Heart right ventricle (tissue), 16 donors: ENCODE measurements around the gene SLC41A3. TPM values are rescaled to one million over a fixed set of nuclear protein-coding genes. Genes with fewer than 3 reads are reported as not detected.
"Not testable (repeated sequence)": the region's sequence is repeated elsewhere in the genome, so short reads cannot be mapped to it uniquely, and the experiment has no call there.

ENCODE experiments used
- ATAC-seq, 8 donors: fragments of 200-7000 bp; cut with Tn5 transposase; one replicate each; pipeline ENCODE4 v1.9.1; 2020; ENCODE audit warnings: mild to moderate bottlenecking in 8 of 8, moderate library complexity in 8 of 8, moderate number of reproducible peaks in 1 of 8
- DNase-seq, 2 donors: peaks; one replicate each; pipeline ENCODE4 v3.0.0-alpha.2; 2020
- H3K27ac ChIP-seq, 10 donors: fragments of 200-600 bp; sonication (generic) in 2 of 10; one replicate each; pipeline versions ENCODE4 v1.5.0 to v1.8.0; 2020 to 2022; ENCODE audit warnings: mild to moderate bottlenecking in 3 of 10
- H3K27me3 ChIP-seq, 7 donors: fragments of 200-600 bp; one replicate each; pipeline ENCODE4 v1.8.0; 2021 to 2022; ENCODE audit warnings: mild to moderate bottlenecking in 2 of 7
- H3K36me3 ChIP-seq, 9 donors: fragments of 200-600 bp; sonication (generic) in 1 of 9; one replicate each; pipeline versions ENCODE4 v1.5.0 to v1.8.0; 2020 to 2022; ENCODE audit warnings: mild to moderate bottlenecking in 2 of 9
- H3K4me1 ChIP-seq, 9 donors: fragments of 200-600 bp; sonication (generic) in 1 of 9; one replicate each; pipeline versions ENCODE4 v1.5.0 to v1.8.0; 2020 to 2022; ENCODE audit warnings: mild to moderate bottlenecking in 4 of 9
- H3K4me3 ChIP-seq, 10 donors: fragments of 200-600 bp; sonication (generic) in 2 of 10; one replicate each; pipeline versions ENCODE4 v1.5.0 to v1.8.0; 2020 to 2022; ENCODE audit warnings: mild to moderate bottlenecking in 7 of 10, moderate library complexity in 2 of 10
- H3K9me3 ChIP-seq, 11 donors: fragments of 200-600 bp in 10 of 11; sonication (generic) in 2 of 11; one replicate each; pipeline versions ENCODE4 v1.5.0 to v1.8.0; 2013 to 2022; ENCODE audit warnings: mild to moderate bottlenecking in 2 of 11, control low read depth in 1 of 11, moderate library complexity in 1 of 11
- WGBS, 2 donors: extraction: QIAGEN DNeasy Blood & Tissue Kit; methylation state at CpG; one replicate each; pipeline ENCODE4 v1.1.7; 2013; ENCODE audit warnings: inconsistent platforms in 1 of 2; 5-methylcytosine and 5-hydroxymethylcytosine counted together
- intact Hi-C, 10 donors: fragments of 100-400 bp; cut with DNase I; formaldehyde crosslinking; loops; one replicate each; pipeline versions ENCODE4 v1.11.1 to v1.14.2; 2022
- polyA plus RNA-seq, 2 donors: library from polyadenylated mRNA; stranded (reverse); fragments of 200-250 nt; gene quantifications; one replicate each; pipeline ENCODE4 v1.2.3, GENCODE V29; 2013
- total RNA-seq, 10 donors: library from RNA; stranded (reverse); fragmentation: NEBNext Ultra II Directional in 3 of 10; extraction: Animal tissue kit (Norgen Biotek cat#: 25700) in 3 of 10; gene quantifications; one replicate each; pipeline versions ENCODE4 v1.2.1 to v1.2.4, GENCODE V29; 2021 to 2023
- TF ChIP-seq, protein P1 (sequence below), 9 donors: fragments of 200-600 bp; sonication (generic) in 2 of 9; IDR thresholded peaks; one replicate each; pipeline versions ENCODE4 v1.5.0 to v1.8.0; 2021 to 2022; ENCODE audit warnings: antibody characterized with exemption in 9 of 9, mild to moderate bottlenecking in 5 of 9, moderate library complexity in 1 of 9
- donor health status: Arrhythmogenic right ventricular cardiomyopathy.
- donor health status: ischemic (EF 13 %, LVEDD 7.1; RV severe dilation, severe dysfunction).
- donor health status: healthy with polysubstance abuse.
- donor health status: DM: no; HTN: yes; CAD: no.
- donor health status: DM: no; HTN: no; CAD: no.
- donor health status: ischemic (EF 25% LVEDD 6.9; RV normal size, moderate dysfunction).
- donor health status: ischemic (EF 25% LVEDD 5.7; RV mildly dilated, moderate dysfunction).
- donor health status: healthy.
- donor health status: DM: yes; HTN: yes; CAD: no.
- donor health status: Ischemic cardiomyopathy.
- donor health status: ischemic (EF 35%, LVEDD 5.7; RV mildly dilated, moderate dysfunction).
- donor health status: nonischemic (EF 11% LVEDD 7.7; RV severe dilation, severe dysfunction).
- donor health status: DM: yes; HTN: yes; CAD: no.
- donor health status: PGD.
- donor health status: ischemic (EF 29% LVEDD 5.4; RV normal size, mild dysfunction).
- donor health status: nonischemic (EF 23%, LVEDD 6.1; RV moderate dilation, normal function).

The SLC41A3 gene
- total and polyA plus RNA-seq, 12 donors = 28.6 to 49.5 (median 40.1) TPM

DNA sequence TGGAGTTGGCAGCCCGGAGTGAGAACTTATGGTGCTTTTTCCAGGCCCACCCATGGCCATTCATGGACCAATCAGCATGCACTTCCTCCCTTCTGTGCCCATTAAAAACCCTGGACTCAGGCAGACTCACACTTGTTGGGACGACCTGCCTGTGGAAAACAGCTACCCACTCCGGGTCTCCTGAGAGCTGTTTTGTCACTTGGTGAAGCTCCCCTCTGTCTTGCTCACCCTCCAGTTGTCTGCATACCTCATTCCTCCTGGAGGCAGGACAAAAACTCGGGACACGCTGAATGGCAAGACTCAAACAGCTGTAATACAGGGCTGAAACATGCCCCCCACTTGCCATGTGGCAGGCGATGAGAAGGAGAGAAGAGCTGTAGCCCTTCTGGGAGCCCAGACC, 79.7 kb downstream of the SLC41A3 start:
- H3K36me3 ChIP-seq = peaks cover 0 to 46% (median 7%) of the 10 kb centered on the region in 9 donors
- H3K27me3 ChIP-seq = no peaks in the 10 kb centered on the region
- ATAC-seq (no peak), DNase-seq (no peak)
- H3K4me1 ChIP-seq = peaks cover 0 to 16% (median 3%) of the 10 kb centered on the region in 9 donors
- peaks cover 0 to 39% (median 0%) of the 10 kb centered on the region in 11 donors for H3K9me3 ChIP-seq
- no peak overlapping the region for H3K27ac ChIP-seq
- WGBS, 2 donors = 92 to 97% methylated on average over 6 of the region's 6 CpGs
- H3K4me3 ChIP-seq = no peak overlapping the region
- TF ChIP-seq, protein P1, sequence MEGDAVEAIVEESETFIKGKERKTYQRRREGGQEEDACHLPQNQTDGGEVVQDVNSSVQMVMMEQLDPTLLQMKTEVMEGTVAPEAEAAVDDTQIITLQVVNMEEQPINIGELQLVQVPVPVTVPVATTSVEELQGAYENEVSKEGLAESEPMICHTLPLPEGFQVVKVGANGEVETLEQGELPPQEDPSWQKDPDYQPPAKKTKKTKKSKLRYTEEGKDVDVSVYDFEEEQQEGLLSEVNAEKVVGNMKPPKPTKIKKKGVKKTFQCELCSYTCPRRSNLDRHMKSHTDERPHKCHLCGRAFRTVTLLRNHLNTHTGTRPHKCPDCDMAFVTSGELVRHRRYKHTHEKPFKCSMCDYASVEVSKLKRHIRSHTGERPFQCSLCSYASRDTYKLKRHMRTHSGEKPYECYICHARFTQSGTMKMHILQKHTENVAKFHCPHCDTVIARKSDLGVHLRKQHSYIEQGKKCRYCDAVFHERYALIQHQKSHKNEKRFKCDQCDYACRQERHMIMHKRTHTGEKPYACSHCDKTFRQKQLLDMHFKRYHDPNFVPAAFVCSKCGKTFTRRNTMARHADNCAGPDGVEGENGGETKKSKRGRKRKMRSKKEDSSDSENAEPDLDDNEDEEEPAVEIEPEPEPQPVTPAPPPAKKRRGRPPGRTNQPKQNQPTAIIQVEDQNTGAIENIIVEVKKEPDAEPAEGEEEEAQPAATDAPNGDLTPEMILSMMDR (IDR thresholded peaks at IDR 0.05) = no peak
- intact Hi-C loops = no loop called here

DNA sequence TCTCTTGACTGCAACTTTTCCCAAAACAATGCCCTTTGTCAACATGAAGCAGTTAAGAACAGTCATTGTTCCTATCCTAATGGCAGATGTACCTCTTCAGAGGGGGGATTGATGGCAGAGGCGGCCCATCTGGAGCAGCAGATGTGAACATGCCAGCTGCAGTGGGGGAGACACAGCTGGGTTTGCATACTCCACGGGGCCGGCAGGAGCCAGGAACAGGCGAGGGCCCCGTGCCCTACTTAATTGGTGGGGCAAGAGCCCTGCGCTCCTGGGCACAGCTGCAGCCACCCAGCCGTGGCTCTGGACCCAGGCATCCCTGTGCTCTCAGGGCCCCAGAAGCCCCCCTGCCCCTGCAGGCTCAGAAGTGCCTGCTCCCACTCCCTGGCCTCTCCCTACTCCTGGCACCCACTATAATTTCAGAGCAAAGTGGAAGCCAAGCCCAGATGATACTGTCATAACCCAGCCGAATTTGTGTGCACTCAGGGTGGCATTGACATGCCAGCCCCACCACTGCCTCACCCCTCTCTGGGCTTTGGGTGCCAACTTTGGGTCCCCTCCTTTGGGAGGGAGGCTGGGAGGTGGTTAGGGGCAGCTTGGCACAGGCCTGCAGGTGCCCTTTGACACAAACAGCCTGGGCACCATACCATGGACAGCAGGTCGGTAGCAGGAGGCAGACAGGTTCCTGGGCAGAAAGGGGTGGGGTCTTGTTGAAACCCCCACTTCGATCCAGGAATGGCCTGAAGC, 80.3 kb downstream of the SLC41A3 start:
- Histone ChIP-seq H3K27ac (no peak overlapping the region), H3K4me3 (no peak overlapping the region), H3K27me3 (no peaks in the 10 kb centered on the region), H3K4me1 (peaks cover 0 to 16% (median 3%) of the 10 kb centered on the region in 9 donors), H3K9me3 (peaks cover 0 to 45% (median 0%) of the 10 kb centered on the region in 11 donors), H3K36me3 (peaks cover 0 to 40% (median 7%) of the 10 kb centered on the region in 9 donors)
- WGBS, 2 donors = 89 to 95% methylated on average over 10 of the region's 10 CpGs
- DNase-seq (no peak), ATAC-seq (no peak)
- TF ChIP-seq, protein P1 (IDR thresholded peaks at IDR 0.05) = no peak
- intact Hi-C loops = no loop called here

DNA sequence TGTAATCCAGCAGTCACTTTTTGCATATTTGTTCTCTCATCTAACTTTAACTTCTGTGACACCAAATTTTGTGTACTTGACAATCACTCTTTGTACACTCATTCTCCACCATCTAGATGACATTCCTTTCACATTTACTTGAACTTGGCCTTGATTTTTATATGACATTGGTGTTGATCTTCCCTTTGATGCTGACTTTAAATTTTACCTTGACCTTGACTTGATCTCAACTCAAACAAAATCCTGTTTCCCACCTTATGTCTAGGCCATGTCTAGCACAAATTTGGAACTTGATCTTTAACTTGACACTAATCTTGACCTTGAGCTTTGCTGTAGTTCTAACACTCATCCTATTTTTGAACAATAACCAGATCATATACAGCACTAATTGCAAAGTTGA, 81.7 kb downstream of the SLC41A3 start:
- Histone ChIP-seq H3K36me3 (peaks cover 0 to 26% (median 0%) of the 10 kb centered on the region in 9 donors), H3K4me1 (peaks cover 0 to 16% (median 3%) of the 10 kb centered on the region in 9 donors), H3K27ac (no peak overlapping the region), H3K4me3 (no peak overlapping the region), H3K9me3 (peaks cover 0 to 49% (median 0%) of the 10 kb centered on the region in 11 donors), H3K27me3 (no peaks in the 10 kb centered on the region)
- intact Hi-C loops = no loop called here
- ATAC-seq (no peak), DNase-seq (no peak)
- TF ChIP-seq, protein P1 (IDR thresholded peaks at IDR 0.05) = no peak

DNA sequence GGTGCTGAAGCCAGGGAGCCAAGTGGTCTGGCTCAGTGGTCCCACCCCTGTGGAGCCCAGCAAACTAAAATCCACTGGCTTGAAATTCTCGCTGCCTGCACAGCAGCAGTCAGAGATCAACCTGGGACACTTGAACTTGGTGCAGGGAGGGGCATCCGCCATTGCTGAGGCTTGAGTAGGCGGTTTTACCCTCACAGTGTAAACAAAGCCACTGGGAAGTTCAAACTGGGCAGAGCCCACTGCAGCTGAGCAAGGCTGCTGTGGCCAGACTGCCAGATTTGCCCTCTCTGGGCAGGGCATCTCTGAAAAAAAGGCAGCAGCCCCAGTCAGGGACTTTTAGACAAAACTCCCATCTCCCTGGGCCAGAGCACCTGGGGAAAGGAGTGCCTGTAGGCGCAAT, 87.2 kb downstream of the SLC41A3 start:
- not testable (repeated sequence) for H3K27ac ChIP-seq, ATAC-seq, DNase-seq, H3K4me1 ChIP-seq, H3K4me3 ChIP-seq, H3K27me3 ChIP-seq, H3K36me3 ChIP-seq
- intact Hi-C loops = loop anchor here in 3 of 10 donors (10.0 kb wide), 1 partner anchor 88 kb away; the partner anchor contains the start of gene SLC41A3 (in 3 of the 3)
- 92 to 95% methylated on average over 4 of the region's 4 CpGs for WGBS, 2 donors
- H3K9me3 ChIP-seq = peaks cover 0 to 38% (median 0%) of the 10 kb centered on the region in 11 donors
